Mucosa of stomach (tissue), 1 donor: Measurements from ENCODE around the gene WBP1L.
"Not testable (repeated sequence)": the region's sequence is repeated elsewhere in the genome, so short reads cannot be mapped to it uniquely, and the experiment has no call there.

Experiments used
- H3K27me3 ChIP-seq: one replicate; pipeline ENCODE4 v1.7.0; 2013; ENCODE audit warnings: mild to moderate bottlenecking, low read length; ENCODE audit not compliant: control insufficient read depth, insufficient read depth
- H3K36me3 ChIP-seq: one replicate; pipeline ENCODE4 v1.7.0; 2013; ENCODE audit warnings: low read length; ENCODE audit not compliant: control insufficient read depth, insufficient read depth
- H3K4me1 ChIP-seq: one replicate; pipeline ENCODE4 v1.7.0; 2013; ENCODE audit warnings: mild to moderate bottlenecking, low read length; ENCODE audit not compliant: control insufficient read depth, insufficient read depth
- H3K4me3 ChIP-seq: one replicate; pipeline ENCODE4 v1.7.0; 2013; ENCODE audit warnings: low read length
- H3K9ac ChIP-seq: one replicate; pipeline ENCODE4 v1.7.0; 2013; ENCODE audit warnings: mild to moderate bottlenecking, low read length, moderate library complexity
- H3K9me3 ChIP-seq: one replicate; pipeline ENCODE4 v1.7.0; 2013; ENCODE audit warnings: mild to moderate bottlenecking, low read length, moderate library complexity; ENCODE audit not compliant: control insufficient read depth
- donor health status: Pancreatic carcinoma.

The WBP1L gene

DNA sequence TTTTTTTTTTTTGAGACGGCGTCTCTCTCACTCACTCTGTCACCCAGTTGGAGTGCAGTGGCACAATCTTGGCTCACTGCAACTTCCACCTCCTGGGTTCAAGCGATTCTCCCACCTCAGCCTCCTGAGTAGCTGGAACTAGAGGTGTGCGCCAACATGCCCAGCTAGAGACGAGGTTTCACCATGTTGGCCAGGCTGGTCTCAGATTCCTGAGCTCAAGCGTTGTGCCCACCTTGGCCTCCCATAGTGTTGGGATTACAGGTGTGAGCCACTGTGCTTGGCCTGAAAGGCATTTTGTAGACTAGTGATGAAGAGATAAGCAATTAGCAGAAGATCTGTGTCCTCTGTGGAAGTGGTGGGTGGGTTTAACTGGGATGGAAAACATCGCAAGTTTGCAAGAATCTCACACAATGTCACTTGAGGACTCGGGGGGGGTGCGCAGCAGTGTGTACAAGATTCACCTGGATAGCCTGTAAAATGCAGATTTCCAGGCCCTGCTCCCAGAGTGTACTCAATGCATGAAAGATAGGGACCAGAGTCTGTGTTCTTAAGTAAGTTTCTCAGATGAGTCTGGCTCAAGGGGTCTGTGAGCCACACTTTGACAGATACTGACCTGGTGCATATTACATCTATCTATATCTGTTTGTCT, 82.5 kb downstream of the WBP1L start:
- H3K27me3 ChIP-seq = no peaks in the 10 kb centered on the region
- H3K4me1 ChIP-seq = no peaks in the 10 kb centered on the region
- H3K4me3 ChIP-seq = no peak overlapping the region
- H3K9me3 ChIP-seq = no peaks in the 10 kb centered on the region
- H3K9ac ChIP-seq = no peak overlapping the region
- no peaks in the 10 kb centered on the region for H3K36me3 ChIP-seq

GRCh38 chr10:102827597-102827975, 83.8 kb downstream of the WBP1L start:
- Histone ChIP-seq H3K9ac (no peak overlapping the region), H3K27me3 (no peaks in the 10 kb centered on the region), H3K36me3 (no peaks in the 10 kb centered on the region), H3K4me3 (no peak overlapping the region), H3K9me3 (no peaks in the 10 kb centered on the region), H3K4me1 (no peaks in the 10 kb centered on the region)

- no peaks in the 10 kb centered on the region for H3K36me3 ChIP-seq
- H3K27me3 ChIP-seq = no peaks in the 10 kb centered on the region
- no peaks in the 10 kb centered on the region for H3K9me3 ChIP-seq
- H3K9ac ChIP-seq = no peak overlapping the region
- H3K4me1 ChIP-seq = peaks cover 14% of the 10 kb centered on the region
- H3K4me3 ChIP-seq = no peak overlapping the region
Measured at GRCh38 chr10:102831322-102832071, 87.7 kb downstream of the WBP1L start.

DNA sequence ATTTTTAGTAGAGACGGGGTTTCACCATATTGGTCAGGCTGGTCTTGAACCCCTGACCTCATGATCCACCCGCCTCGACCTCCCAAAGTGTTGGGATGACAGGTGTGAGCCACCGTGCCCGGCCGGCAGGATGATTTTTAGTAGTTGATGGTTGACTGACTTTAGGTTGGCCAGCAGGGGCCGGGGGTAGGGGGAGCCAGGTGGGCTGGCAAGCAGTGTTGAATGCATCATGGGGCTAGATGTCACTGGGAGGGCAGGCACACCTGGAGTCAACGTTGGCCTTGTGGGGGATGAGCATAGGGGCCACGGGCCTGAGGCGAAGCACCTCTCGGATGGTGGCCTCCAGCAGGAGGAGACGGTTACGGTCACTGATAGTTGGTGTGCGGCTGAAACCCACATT, 88.5 kb downstream of the WBP1L start:
- Histone ChIP-seq H3K9ac (no peak overlapping the region), H3K27me3 (no peaks in the 10 kb centered on the region), H3K9me3 (no peaks in the 10 kb centered on the region), H3K4me3 (no peak overlapping the region), H3K4me1 (peaks cover 14% of the 10 kb centered on the region), H3K36me3 (no peaks in the 10 kb centered on the region)

DNA sequence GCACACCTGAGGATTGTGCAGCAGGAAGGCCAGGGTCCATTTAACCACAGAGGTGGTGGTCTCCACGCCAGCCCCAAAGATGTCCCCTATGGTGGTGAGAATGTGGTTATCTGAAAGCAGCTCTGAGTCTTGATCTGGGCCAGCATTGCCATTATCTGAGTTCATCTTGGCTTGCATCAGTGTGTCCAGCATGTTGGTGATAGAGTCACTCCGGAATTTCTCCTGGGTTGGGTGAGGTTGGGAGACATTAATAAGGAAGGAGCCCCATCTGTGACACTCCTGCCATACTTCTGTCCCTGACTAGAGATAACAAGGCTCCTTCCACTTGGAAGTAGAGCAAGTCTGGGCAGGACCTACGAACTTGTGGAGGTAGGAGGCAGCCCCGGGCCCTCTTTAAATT, 89.2 kb downstream of the WBP1L start:
- Histone ChIP-seq H3K36me3 (no peaks in the 10 kb centered on the region), H3K9me3 (peaks cover 6% of the 10 kb centered on the region), H3K27me3 (no peaks in the 10 kb centered on the region), H3K4me1 (peaks cover 14% of the 10 kb centered on the region), H3K4me3 (no peak overlapping the region), H3K9ac (no peak overlapping the region)

DNA sequence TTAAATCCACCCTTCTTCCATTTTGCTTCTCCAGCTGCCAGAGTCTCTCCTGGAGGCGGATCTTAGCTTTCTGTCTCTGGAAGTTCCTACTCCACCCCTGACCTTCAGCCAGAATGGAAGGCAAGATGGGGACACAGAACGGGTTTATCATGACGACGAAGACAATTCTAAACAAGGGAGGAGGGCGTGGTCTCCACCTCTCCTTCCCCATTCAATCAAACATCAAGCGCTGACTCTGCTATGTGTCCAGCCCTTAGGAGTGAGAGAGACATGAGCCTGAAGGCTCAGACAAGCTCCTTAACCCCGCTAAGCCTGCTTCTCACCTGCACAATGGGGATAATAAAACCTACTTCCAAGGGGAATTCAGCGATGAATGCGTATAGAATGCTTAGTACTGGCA, 90.4 kb downstream of the WBP1L start:
- H3K27me3 ChIP-seq = no peaks in the 10 kb centered on the region
- H3K4me3 ChIP-seq = no peak overlapping the region
- no peaks in the 10 kb centered on the region for H3K36me3 ChIP-seq
- peaks cover 14% of the 10 kb centered on the region for H3K4me1 ChIP-seq
- H3K9me3 ChIP-seq = peaks cover 6% of the 10 kb centered on the region
- H3K9ac ChIP-seq = no peak overlapping the region

DNA sequence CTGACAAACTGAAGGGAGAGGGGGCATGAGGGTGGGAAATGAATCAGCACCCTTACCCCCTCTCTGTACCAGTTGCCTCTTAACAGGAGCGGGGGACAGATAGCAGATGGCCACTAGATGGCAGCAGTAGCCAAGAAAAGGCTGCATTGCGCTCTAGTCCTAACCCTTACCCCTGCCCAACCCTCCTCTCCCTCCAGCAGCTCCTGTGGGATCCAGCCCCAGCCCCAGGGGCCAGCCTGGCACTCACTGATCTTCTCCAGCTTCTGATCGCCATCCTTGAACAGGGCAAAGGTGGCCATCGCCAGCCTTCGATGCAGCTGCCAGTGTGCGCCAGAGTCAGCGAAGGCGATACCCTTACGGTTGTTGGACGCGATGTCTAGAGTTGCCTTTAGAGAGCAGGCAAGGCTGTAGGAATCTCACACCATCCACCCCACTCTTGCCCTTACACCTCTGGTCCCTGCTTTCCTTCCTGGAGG, 91.3 kb downstream of the WBP1L start:
- Histone ChIP-seq H3K4me1 (peaks cover 14% of the 10 kb centered on the region), H3K9ac (no peak overlapping the region), H3K4me3 (no peak overlapping the region), H3K36me3 (no peaks in the 10 kb centered on the region), H3K9me3 (peaks cover 6% of the 10 kb centered on the region), H3K27me3 (no peaks in the 10 kb centered on the region)

GRCh38 chr10:102837230-102837721, 93.5 kb downstream of the WBP1L start, which contains the start of gene CYP17A1:
CYP17A1 (minus strand) TSS chr10:102837413; CDS start chr10:102837361, 52 bp downstream.
- no peaks in the 10 kb centered on the region for H3K27me3 ChIP-seq
- H3K36me3 ChIP-seq = no peaks in the 10 kb centered on the region
- peaks cover 6% of the 10 kb centered on the region for H3K9me3 ChIP-seq
- H3K9ac ChIP-seq = no peak within 1 kb of the TSS
- no peak within 1 kb of the TSS for H3K4me3 ChIP-seq
- H3K4me1 ChIP-seq = peaks cover 14% of the 10 kb centered on the region

DNA sequence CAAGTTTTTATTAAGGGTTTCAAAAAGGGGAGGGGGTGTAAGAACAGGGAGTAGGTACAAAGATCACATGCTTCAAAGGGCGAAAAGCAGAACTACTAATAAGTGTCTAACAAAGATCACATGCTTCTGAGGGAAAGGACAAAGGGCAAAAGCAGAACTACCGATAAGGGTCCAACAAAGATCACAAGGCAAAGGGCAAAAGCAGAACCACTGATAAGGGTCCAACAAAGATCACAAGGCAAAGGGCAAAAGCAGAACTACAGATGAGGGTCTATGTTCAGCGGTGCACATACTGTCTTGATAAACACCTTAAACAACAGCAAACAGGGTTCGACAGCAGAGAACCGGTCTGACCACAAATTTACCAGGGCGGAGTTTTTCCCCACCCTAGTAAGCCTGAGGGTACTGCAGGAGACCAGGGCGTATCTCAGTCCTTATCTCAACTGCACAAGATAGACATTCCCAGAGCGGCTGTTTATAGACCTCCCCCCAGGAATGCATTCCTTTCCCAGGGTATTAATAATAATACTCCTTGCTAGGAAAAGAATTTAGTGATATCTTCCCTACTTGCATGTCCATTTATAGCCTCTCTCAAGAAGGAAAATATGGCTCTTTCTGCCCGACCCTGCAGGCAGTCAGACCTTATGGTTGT, 94.7 kb downstream of the WBP1L start:
- H3K27me3 ChIP-seq, H3K9ac ChIP-seq, H3K9me3 ChIP-seq, H3K36me3 ChIP-seq, H3K4me3 ChIP-seq: not testable (repeated sequence)
- peaks cover 14% of the 10 kb centered on the region for H3K4me1 ChIP-seq

GRCh38 chr10:102841827-102842345, 98.1 kb downstream of the WBP1L start:
- Histone ChIP-seq H3K27me3 (no peaks in the 10 kb centered on the region), H3K9me3 (peaks cover 6% of the 10 kb centered on the region), H3K9ac (no peak overlapping the region), H3K4me3 (no peak overlapping the region), H3K4me1 (no peaks in the 10 kb centered on the region), H3K36me3 (no peaks in the 10 kb centered on the region)

- not testable (repeated sequence) for H3K9ac ChIP-seq, H3K4me1 ChIP-seq, H3K9me3 ChIP-seq, H3K36me3 ChIP-seq, H3K27me3 ChIP-seq, H3K4me3 ChIP-seq
Measured at GRCh38 chr10:102843139-102843538, 99.4 kb downstream of the WBP1L start.
